H1 (cell line): ENCODE results near the gene AGBL1. TPM values are rescaled to one million over a fixed set of nuclear protein-coding genes. Genes with fewer than 3 reads are reported as not detected.

Source experiments
- CTCF ChIA-PET: fragments of 300-600 bp; sonication (Branson Sonifier 250); formaldehyde crosslinking; loops from one replicate; lab custom pipeline; 2021; ENCODE audit not compliant: partially characterized antibody; lab: Charles Lee
- POLR2A ChIA-PET: fragments of 300-600 bp; sonication (Branson Sonifier 250); formaldehyde crosslinking; loops from one replicate; lab custom pipeline; 2021; ENCODE audit warnings: inconsistent platforms; ENCODE audit not compliant: partially characterized antibody; lab: Charles Lee
- DNase-seq, 2 experiments: peaks; one replicate each; pipeline versions ENCODE4 v3.0.0 to v3.0.0-alpha.2; 2010 to 2022; ENCODE audit warnings: low spot score in 2 of 2, low read depth in 1 of 2, mixed read lengths in 1 of 2
- FAIRE-seq: peaks from 2 replicates; lab custom pipeline; 2011; peaks lifted over from hg19 to GRCh38; lab: Jason Lieb, UNC
- H2AFZ ChIP-seq: 2 replicates; pipeline ENCODE4 v1.8.1; 2012; ENCODE audit warnings: low read length, inconsistent platforms
- H2AK5ac ChIP-seq: 2 replicates; pipeline ENCODE4 v1.6.1; 2013; ENCODE audit warnings: low read depth, low read length
- H2BK120ac ChIP-seq: replicated peaks from 2 replicates; pipeline ENCODE3; 2013; ENCODE audit warnings: low read depth, low read length, inconsistent platforms
- H2BK12ac ChIP-seq: 2 replicates; pipeline ENCODE4 v1.6.1; 2013; ENCODE audit warnings: low read depth, low read length
- H2BK15ac ChIP-seq: 2 replicates; pipeline ENCODE4 v1.6.1; 2013; ENCODE audit warnings: low read length
- H2BK20ac ChIP-seq: 2 replicates; pipeline ENCODE4 v1.6.1; 2013; ENCODE audit warnings: low read length
- H2BK5ac ChIP-seq: 2 replicates; pipeline ENCODE4 v1.6.1; 2013; ENCODE audit warnings: low read depth, low read length
- H3K14ac ChIP-seq: 2 replicates; pipeline ENCODE4 v1.6.1; 2013; ENCODE audit warnings: inconsistent platforms; ENCODE audit not compliant: insufficient read length
- H3K18ac ChIP-seq: 2 replicates; pipeline ENCODE4 v1.6.1; 2013; ENCODE audit warnings: low read length; ENCODE audit errors: extremely low read depth
- H3K23ac ChIP-seq: 2 replicates; pipeline ENCODE4 v1.6.1; 2013; ENCODE audit warnings: inconsistent platforms; ENCODE audit not compliant: insufficient read length
- H3K23me2 ChIP-seq: 2 replicates; pipeline ENCODE4 v1.6.1; 2013; ENCODE audit warnings: low read depth, low read length
- H3K27ac ChIP-seq: 2 replicates; pipeline ENCODE4 v1.6.1; 2011; ENCODE audit warnings: low read depth, low read length, inconsistent platforms
- H3K27me3 ChIP-seq, 4 experiments: replicated peaks in 1 of 4; 1 replicate in 1 of 4; 2 replicates in 3 of 4; pipeline versions ENCODE4 v1.6.1 to v1.8.1; 2011 to 2013; ENCODE audit warnings: low read length in 3 of 4, mild to moderate bottlenecking in 3 of 4, inconsistent platforms in 2 of 4, mixed read lengths in 2 of 4, moderate library complexity in 1 of 4; ENCODE audit not compliant: control insufficient read depth in 3 of 4, insufficient read depth in 3 of 4; ENCODE audit errors: extremely low read depth in 1 of 4
- H3K36me3 ChIP-seq, 4 experiments: 2 replicates each; pipeline versions ENCODE4 v1.6.1 to v1.8.1; 2011 to 2013; ENCODE audit warnings: mild to moderate bottlenecking in 4 of 4, low read length in 3 of 4, moderate library complexity in 2 of 4, control low read depth in 1 of 4, inconsistent platforms in 1 of 4; ENCODE audit not compliant: insufficient read depth in 4 of 4, control insufficient read depth in 2 of 4
- H3K4ac ChIP-seq: replicated peaks from 2 replicates; pipeline ENCODE3; 2013; ENCODE audit warnings: low read length, low read depth, mixed read lengths, inconsistent platforms; ENCODE audit not compliant: insufficient read length
- H3K4me1 ChIP-seq, 4 experiments: replicated peaks in 1 of 4; 1 replicate in 1 of 4; 2 replicates in 3 of 4; pipeline versions ENCODE4 v1.6.1 to v1.8.1; 2011 to 2013; ENCODE audit warnings: low read length in 3 of 4, inconsistent platforms in 2 of 4, mixed read lengths in 1 of 4; ENCODE audit not compliant: insufficient read depth in 4 of 4, control insufficient read depth in 3 of 4
- H3K4me2 ChIP-seq, 2 experiments: 2 replicates each; pipeline versions ENCODE4 v1.6.1 to v1.8.1; 2011 to 2013; ENCODE audit warnings: low read depth in 2 of 2, low read length in 2 of 2, control low read depth in 1 of 2, inconsistent platforms in 1 of 2, mild to moderate bottlenecking in 1 of 2; ENCODE audit not compliant: insufficient read depth in 1 of 2
- H3K4me3 ChIP-seq, 4 experiments: fragments of 200-600, 300-600 bp in 1 of 4; sonication (generic), shearing (Covaris generic), sonication (Bioruptor Twin) in 1 of 4; 2 replicates each; pipeline versions ENCODE4 v1.5.1 to v1.8.1; 2011 to 2016; ENCODE audit warnings: low read length in 4 of 4, low read depth in 3 of 4, control low read depth in 2 of 4, inconsistent platforms in 2 of 4, mild to moderate bottlenecking in 2 of 4, mixed read lengths in 1 of 4, moderate library complexity in 1 of 4; ENCODE audit not compliant: insufficient read depth in 2 of 4; ENCODE audit errors: extremely low read depth in 1 of 4
- H3K56ac ChIP-seq: replicated peaks from 2 replicates; pipeline ENCODE3; 2013; ENCODE audit warnings: low read depth, mild to moderate bottlenecking, mixed read lengths, low read length, inconsistent platforms; ENCODE audit not compliant: insufficient read length
- H3K79me1 ChIP-seq: 2 replicates; pipeline ENCODE4 v1.6.1; 2013; ENCODE audit warnings: low read depth, low read length, control low read depth
- H3K79me2 ChIP-seq, 2 experiments: 2 replicates each; pipeline versions ENCODE4 v1.6.1 to v1.8.1; 2012 to 2013; ENCODE audit warnings: low read length in 2 of 2, mild to moderate bottlenecking in 2 of 2, inconsistent platforms in 1 of 2; ENCODE audit not compliant: insufficient read depth in 2 of 2, control insufficient read depth in 1 of 2
- H3K9ac ChIP-seq, 4 experiments: replicated peaks in 1 of 4; 1 replicate in 1 of 4; 2 replicates in 3 of 4; pipeline versions ENCODE4 v1.6.1 to v1.8.1; 2011 to 2013; ENCODE audit warnings: low read depth in 3 of 4, low read length in 3 of 4, control low read depth in 2 of 4, mild to moderate bottlenecking in 2 of 4, moderate library complexity in 2 of 4, inconsistent platforms in 1 of 4; ENCODE audit errors: extremely low read depth in 1 of 4
- H3K9me3 ChIP-seq, 2 experiments: 2 replicates each; pipeline versions ENCODE4 v1.6.1 to v1.8.1; 2012 to 2013; ENCODE audit warnings: mild to moderate bottlenecking in 2 of 2, moderate library complexity in 2 of 2, control low read depth in 1 of 2, inconsistent platforms in 1 of 2, low read depth in 1 of 2, low read length in 1 of 2, mixed read lengths in 1 of 2; ENCODE audit not compliant: insufficient read depth in 2 of 2
- H4K20me1 ChIP-seq, 2 experiments: replicated peaks in 1 of 2; 2 replicates each; pipeline versions ENCODE3 to v1.8.1; 2011 to 2013; ENCODE audit warnings: inconsistent platforms in 2 of 2, low read length in 2 of 2, mild to moderate bottlenecking in 1 of 2; ENCODE audit not compliant: insufficient read depth in 2 of 2, control insufficient read depth in 1 of 2
- H4K5ac ChIP-seq: 2 replicates; pipeline ENCODE4 v1.6.1; 2013; ENCODE audit warnings: low read length, low read depth, mixed read lengths, inconsistent platforms; ENCODE audit not compliant: insufficient read length
- H4K8ac ChIP-seq: 2 replicates; pipeline ENCODE4 v1.8.0; 2013; ENCODE audit warnings: mild to moderate bottlenecking, moderate library complexity, low read length, inconsistent platforms; ENCODE audit not compliant: insufficient read depth; ENCODE audit errors: extremely low read depth
- H4K91ac ChIP-seq: replicated peaks from 2 replicates; pipeline ENCODE3; 2013; ENCODE audit warnings: low read length, mixed read lengths, inconsistent platforms; ENCODE audit not compliant: insufficient read length
- POLR2AphosphoS5 ChIP-seq: IDR thresholded peaks from 2 replicates; pipeline ENCODE4 v1.6.1; 2011; ENCODE audit warnings: low read depth, low read length
- RFX5 ChIP-seq: IDR thresholded peaks from 2 replicates; pipeline ENCODE4 v1.6.1; 2011; ENCODE audit warnings: low read depth, low read length, improper control_type of control experiment, borderline replicate concordance
- SIX5 ChIP-seq: IDR thresholded peaks from 2 replicates; pipeline ENCODE4 v1.6.1; 2011; ENCODE audit warnings: mild to moderate bottlenecking, low read depth, low read length
- WGBS, 2 experiments: shearing (Covaris generic) in 1 of 2; methylation state at CpG; one replicate each; pipeline versions ENCODE4 v1.1.6 to v1.1.7; 2013 to 2015; ENCODE audit warnings: low lambda C conversion rate in 2 of 2, mixed read lengths in 2 of 2, inconsistent platforms in 1 of 2, low coverage in 1 of 2, missing lambda C conversion rate in 1 of 2; ENCODE audit not compliant: insufficient replicate concordance in 2 of 2, insufficient coverage in 1 of 2, insufficient read length in 1 of 2; ENCODE audit errors: extremely low coverage in 1 of 2, missing lambda C conversion rate in 1 of 2; 5-methylcytosine and 5-hydroxymethylcytosine counted together
- polyA plus RNA-seq, 7 experiments: library from polyadenylated mRNA; depleted of rRNA in 3 of 7; stranded (reverse) in 5 of 7; unstranded in 2 of 7; fragments of >200 nt in 5 of 7; fragments of 200-250 nt in 2 of 7; gene quantifications; 1 replicate in 5 of 7; 2 replicates in 1 of 7; 4 replicates in 1 of 7; pipeline versions ENCODE4 v1.2.1 to v1.2.3, GENCODE V29; 2011 to 2013; ENCODE audit warnings: missing spikeins in 2 of 7, mixed read lengths in 2 of 7
- total RNA-seq: library from RNA; stranded (reverse); fragmentation: NEBNext Ultra II Directional; extraction: Animal tissue kit (Norgen Biotek cat#: 25700); gene quantifications from 2 replicates; pipeline ENCODE4 v1.2.1, GENCODE V29; 2021

Gene AGBL1
- total and polyA plus RNA-seq, 2 of the 8 experiments (the other 6 are each of a cell fraction or from before 2014, with no cell fraction given) = not detected

GRCh38 chr15:86064326-86064725, 15.3 kb upstream of the AGBL1 start:
- H3K27ac ChIP-seq = no peak overlapping the region
- no peak overlapping the region for H2BK120ac ChIP-seq
- no peaks in the 10 kb centered on the region for H3K79me2 ChIP-seq
- no peaks in the 10 kb centered on the region for H4K20me1 ChIP-seq
- no peak for TF ChIP-seq SIX5
- TF ChIP-seq POLR2AphosphoS5 = no peak
- TF ChIP-seq RFX5 = no peak
- H3K23ac ChIP-seq = no peak overlapping the region
- no peak overlapping the region for H2AFZ ChIP-seq
- H4K8ac ChIP-seq = no peak overlapping the region
- no peak overlapping the region for H2BK15ac ChIP-seq
- POLR2A ChIA-PET = no interaction called here
- no peak overlapping the region for H2AK5ac ChIP-seq
- H3K4me1 ChIP-seq = no peaks in the 10 kb centered on the region
- no peak overlapping the region for H4K91ac ChIP-seq
- no peaks in the 10 kb centered on the region; a peak in 1 of 7 replicates for H3K27me3 ChIP-seq
- no peak overlapping the region for H3K4ac ChIP-seq
- no peak overlapping the region for H3K9ac ChIP-seq
- H3K36me3 ChIP-seq = no peaks in the 10 kb centered on the region; a peak in 1 of 8 replicates
- H3K79me1 ChIP-seq = no peaks in the 10 kb centered on the region
- H3K56ac ChIP-seq = no peak overlapping the region
- no peak overlapping the region for H3K18ac ChIP-seq
- H2BK20ac ChIP-seq = no peak overlapping the region
- CTCF ChIA-PET = interaction anchor here (0.9 to 3.4 kb wide), 5 partner anchors 11 to 692 kb away, joined by 3 to 9 read pairs (median 4); no protein-coding TSS in a partner anchor
- 95% methylated on average over 7 of the region's 8 CpGs; no CpG with 5 or more reads in 1 of the 2 experiments for WGBS, 2 experiments
- DNase-seq (no peak), FAIRE-seq (no peak)
- H3K4me2 ChIP-seq = no peak overlapping the region
- H2BK12ac ChIP-seq = no peak overlapping the region
- H4K5ac ChIP-seq = no peak overlapping the region
- H3K4me3 ChIP-seq = no peak overlapping the region
- H2BK5ac ChIP-seq = no peak overlapping the region
- no peaks in the 10 kb centered on the region for H3K23me2 ChIP-seq
- H3K14ac ChIP-seq = no peak overlapping the region
- no peaks in the 10 kb centered on the region for H3K9me3 ChIP-seq
